IMR-90 (cell line): Measurements from ENCODE around the gene UQCRQ.

ENCODE experiments used
- MAFK ChIP-seq: IDR thresholded peaks from 2 replicates; pipeline ENCODE4 v1.6.1; 2012; ENCODE audit warnings: low read depth, low read length, improper control_type of control experiment
- POLR2A ChIP-seq: IDR thresholded peaks from 2 replicates; pipeline ENCODE4 v1.6.1; 2012; ENCODE audit warnings: mild to moderate bottlenecking, low read depth, low read length
- SMC3 ChIP-seq: fragments of 150-350 bp; IDR thresholded peaks from 2 replicates; pipeline ENCODE4 v1.6.1; 2016; ENCODE audit warnings: low read depth, mild to moderate bottlenecking, antibody characterized with exemption, low read length, moderate library complexity
- TF ChIP-seq, protein P1 (sequence below): conservative IDR thresholded peaks from 2 replicates; pipeline ENCODE4 v1.5.1; 2012; ENCODE audit warnings: mild to moderate bottlenecking, low read depth, low read length, improper control_type of control experiment

DNA sequence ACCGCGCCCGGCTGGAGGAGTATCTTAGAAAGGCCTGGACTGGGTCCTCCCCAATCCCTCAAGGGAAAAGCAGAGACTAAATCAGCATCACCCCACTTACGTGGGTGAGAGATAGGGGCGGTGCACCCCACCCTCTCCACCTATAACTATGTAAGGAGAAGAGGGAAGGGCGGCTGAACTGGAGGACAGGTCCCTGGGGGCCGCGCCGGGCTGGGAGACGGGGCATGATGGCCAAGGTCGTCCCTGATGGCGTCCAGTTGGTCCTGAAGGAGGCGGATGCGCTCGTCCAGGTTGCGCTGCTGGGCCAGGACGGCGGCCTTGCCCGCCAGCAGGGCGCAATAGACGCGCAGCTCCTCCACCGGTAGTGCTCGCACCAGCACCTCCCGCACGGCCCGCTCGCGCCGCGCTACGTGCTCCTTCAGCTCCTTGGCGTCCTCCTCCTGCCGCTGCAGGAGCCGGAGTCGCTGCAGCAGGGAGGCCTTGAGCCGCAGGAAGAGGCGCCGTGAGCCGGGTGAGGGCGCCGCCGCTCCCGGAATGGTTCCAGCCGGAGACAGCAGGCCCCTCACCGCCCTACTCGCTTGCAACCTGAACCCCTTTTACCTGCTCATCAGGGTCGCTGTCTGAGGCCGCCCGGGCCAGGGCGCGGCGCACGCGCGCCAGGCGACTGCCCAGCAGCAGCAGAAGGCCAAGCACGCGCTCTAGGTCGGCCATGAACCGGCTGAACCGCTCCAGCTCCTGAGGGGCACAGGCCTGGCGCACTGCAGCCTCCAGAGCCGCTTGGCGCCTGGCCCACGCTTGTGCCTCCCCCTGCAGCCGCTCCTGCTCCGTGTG, 43.6 kb upstream of the UQCRQ start:
- TF ChIP-seq, protein P1, sequence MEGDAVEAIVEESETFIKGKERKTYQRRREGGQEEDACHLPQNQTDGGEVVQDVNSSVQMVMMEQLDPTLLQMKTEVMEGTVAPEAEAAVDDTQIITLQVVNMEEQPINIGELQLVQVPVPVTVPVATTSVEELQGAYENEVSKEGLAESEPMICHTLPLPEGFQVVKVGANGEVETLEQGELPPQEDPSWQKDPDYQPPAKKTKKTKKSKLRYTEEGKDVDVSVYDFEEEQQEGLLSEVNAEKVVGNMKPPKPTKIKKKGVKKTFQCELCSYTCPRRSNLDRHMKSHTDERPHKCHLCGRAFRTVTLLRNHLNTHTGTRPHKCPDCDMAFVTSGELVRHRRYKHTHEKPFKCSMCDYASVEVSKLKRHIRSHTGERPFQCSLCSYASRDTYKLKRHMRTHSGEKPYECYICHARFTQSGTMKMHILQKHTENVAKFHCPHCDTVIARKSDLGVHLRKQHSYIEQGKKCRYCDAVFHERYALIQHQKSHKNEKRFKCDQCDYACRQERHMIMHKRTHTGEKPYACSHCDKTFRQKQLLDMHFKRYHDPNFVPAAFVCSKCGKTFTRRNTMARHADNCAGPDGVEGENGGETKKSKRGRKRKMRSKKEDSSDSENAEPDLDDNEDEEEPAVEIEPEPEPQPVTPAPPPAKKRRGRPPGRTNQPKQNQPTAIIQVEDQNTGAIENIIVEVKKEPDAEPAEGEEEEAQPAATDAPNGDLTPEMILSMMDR = no peak
- TF ChIP-seq POLR2A = no peak
- no peak for TF ChIP-seq SMC3
- TF ChIP-seq MAFK = no peak
